H1 (cell line): Measurements from ENCODE around the gene HOXB3. TPM values are rescaled to one million over a fixed set of nuclear protein-coding genes. Genes with fewer than 3 reads are reported as not detected.

Source experiments
- CTCF ChIA-PET: fragments of 300-600 bp; sonication (Branson Sonifier 250); formaldehyde crosslinking; loops from one replicate; lab custom pipeline; 2021; ENCODE audit not compliant: partially characterized antibody; lab: Charles Lee
- POLR2A ChIA-PET: fragments of 300-600 bp; sonication (Branson Sonifier 250); formaldehyde crosslinking; loops from one replicate; lab custom pipeline; 2021; ENCODE audit warnings: inconsistent platforms; ENCODE audit not compliant: partially characterized antibody; lab: Charles Lee
- DNase-seq, 2 experiments: peaks; one replicate each; pipeline versions ENCODE4 v3.0.0 to v3.0.0-alpha.2; 2010 to 2022; ENCODE audit warnings: low spot score in 2 of 2, low read depth in 1 of 2, mixed read lengths in 1 of 2
- FAIRE-seq: peaks from 2 replicates; lab custom pipeline; 2011; peaks lifted over from hg19 to GRCh38; lab: Jason Lieb, UNC
- H2AFZ ChIP-seq: 2 replicates; pipeline ENCODE4 v1.8.1; 2012; ENCODE audit warnings: low read length, inconsistent platforms
- H2AK5ac ChIP-seq: 2 replicates; pipeline ENCODE4 v1.6.1; 2013; ENCODE audit warnings: low read depth, low read length
- H2BK120ac ChIP-seq: replicated peaks from 2 replicates; pipeline ENCODE3; 2013; ENCODE audit warnings: low read depth, low read length, inconsistent platforms
- H2BK12ac ChIP-seq: 2 replicates; pipeline ENCODE4 v1.6.1; 2013; ENCODE audit warnings: low read depth, low read length
- H2BK15ac ChIP-seq: 2 replicates; pipeline ENCODE4 v1.6.1; 2013; ENCODE audit warnings: low read length
- H2BK20ac ChIP-seq: 2 replicates; pipeline ENCODE4 v1.6.1; 2013; ENCODE audit warnings: low read length
- H2BK5ac ChIP-seq: 2 replicates; pipeline ENCODE4 v1.6.1; 2013; ENCODE audit warnings: low read depth, low read length
- H3K14ac ChIP-seq: 2 replicates; pipeline ENCODE4 v1.6.1; 2013; ENCODE audit warnings: inconsistent platforms; ENCODE audit not compliant: insufficient read length
- H3K18ac ChIP-seq: 2 replicates; pipeline ENCODE4 v1.6.1; 2013; ENCODE audit warnings: low read length; ENCODE audit errors: extremely low read depth
- H3K23ac ChIP-seq: 2 replicates; pipeline ENCODE4 v1.6.1; 2013; ENCODE audit warnings: inconsistent platforms; ENCODE audit not compliant: insufficient read length
- H3K23me2 ChIP-seq: 2 replicates; pipeline ENCODE4 v1.6.1; 2013; ENCODE audit warnings: low read depth, low read length
- H3K27ac ChIP-seq: 2 replicates; pipeline ENCODE4 v1.6.1; 2011; ENCODE audit warnings: low read depth, low read length, inconsistent platforms
- H3K27me3 ChIP-seq, 4 experiments: replicated peaks in 1 of 4; 1 replicate in 1 of 4; 2 replicates in 3 of 4; pipeline versions ENCODE4 v1.6.1 to v1.8.1; 2011 to 2013; ENCODE audit warnings: low read length in 3 of 4, mild to moderate bottlenecking in 3 of 4, inconsistent platforms in 2 of 4, mixed read lengths in 2 of 4, moderate library complexity in 1 of 4; ENCODE audit not compliant: control insufficient read depth in 3 of 4, insufficient read depth in 3 of 4; ENCODE audit errors: extremely low read depth in 1 of 4
- H3K36me3 ChIP-seq, 4 experiments: 2 replicates each; pipeline versions ENCODE4 v1.6.1 to v1.8.1; 2011 to 2013; ENCODE audit warnings: mild to moderate bottlenecking in 4 of 4, low read length in 3 of 4, moderate library complexity in 2 of 4, control low read depth in 1 of 4, inconsistent platforms in 1 of 4; ENCODE audit not compliant: insufficient read depth in 4 of 4, control insufficient read depth in 2 of 4
- H3K4ac ChIP-seq: replicated peaks from 2 replicates; pipeline ENCODE3; 2013; ENCODE audit warnings: low read length, low read depth, mixed read lengths, inconsistent platforms; ENCODE audit not compliant: insufficient read length
- H3K4me1 ChIP-seq, 4 experiments: replicated peaks in 1 of 4; 1 replicate in 1 of 4; 2 replicates in 3 of 4; pipeline versions ENCODE4 v1.6.1 to v1.8.1; 2011 to 2013; ENCODE audit warnings: low read length in 3 of 4, inconsistent platforms in 2 of 4, mixed read lengths in 1 of 4; ENCODE audit not compliant: insufficient read depth in 4 of 4, control insufficient read depth in 3 of 4
- H3K4me2 ChIP-seq, 2 experiments: 2 replicates each; pipeline versions ENCODE4 v1.6.1 to v1.8.1; 2011 to 2013; ENCODE audit warnings: low read depth in 2 of 2, low read length in 2 of 2, control low read depth in 1 of 2, inconsistent platforms in 1 of 2, mild to moderate bottlenecking in 1 of 2; ENCODE audit not compliant: insufficient read depth in 1 of 2
- H3K4me3 ChIP-seq, 4 experiments: fragments of 200-600, 300-600 bp in 1 of 4; sonication (generic), shearing (Covaris generic), sonication (Bioruptor Twin) in 1 of 4; 2 replicates each; pipeline versions ENCODE4 v1.5.1 to v1.8.1; 2011 to 2016; ENCODE audit warnings: low read length in 4 of 4, low read depth in 3 of 4, control low read depth in 2 of 4, inconsistent platforms in 2 of 4, mild to moderate bottlenecking in 2 of 4, mixed read lengths in 1 of 4, moderate library complexity in 1 of 4; ENCODE audit not compliant: insufficient read depth in 2 of 4; ENCODE audit errors: extremely low read depth in 1 of 4
- H3K56ac ChIP-seq: replicated peaks from 2 replicates; pipeline ENCODE3; 2013; ENCODE audit warnings: low read depth, mild to moderate bottlenecking, mixed read lengths, low read length, inconsistent platforms; ENCODE audit not compliant: insufficient read length
- H3K79me1 ChIP-seq: 2 replicates; pipeline ENCODE4 v1.6.1; 2013; ENCODE audit warnings: low read depth, low read length, control low read depth
- H3K79me2 ChIP-seq, 2 experiments: 2 replicates each; pipeline versions ENCODE4 v1.6.1 to v1.8.1; 2012 to 2013; ENCODE audit warnings: low read length in 2 of 2, mild to moderate bottlenecking in 2 of 2, inconsistent platforms in 1 of 2; ENCODE audit not compliant: insufficient read depth in 2 of 2, control insufficient read depth in 1 of 2
- H3K9ac ChIP-seq, 4 experiments: replicated peaks in 1 of 4; 1 replicate in 1 of 4; 2 replicates in 3 of 4; pipeline versions ENCODE4 v1.6.1 to v1.8.1; 2011 to 2013; ENCODE audit warnings: low read depth in 3 of 4, low read length in 3 of 4, control low read depth in 2 of 4, mild to moderate bottlenecking in 2 of 4, moderate library complexity in 2 of 4, inconsistent platforms in 1 of 4; ENCODE audit errors: extremely low read depth in 1 of 4
- H3K9me3 ChIP-seq, 2 experiments: 2 replicates each; pipeline versions ENCODE4 v1.6.1 to v1.8.1; 2012 to 2013; ENCODE audit warnings: mild to moderate bottlenecking in 2 of 2, moderate library complexity in 2 of 2, control low read depth in 1 of 2, inconsistent platforms in 1 of 2, low read depth in 1 of 2, low read length in 1 of 2, mixed read lengths in 1 of 2; ENCODE audit not compliant: insufficient read depth in 2 of 2
- H4K20me1 ChIP-seq, 2 experiments: replicated peaks in 1 of 2; 2 replicates each; pipeline versions ENCODE3 to v1.8.1; 2011 to 2013; ENCODE audit warnings: inconsistent platforms in 2 of 2, low read length in 2 of 2, mild to moderate bottlenecking in 1 of 2; ENCODE audit not compliant: insufficient read depth in 2 of 2, control insufficient read depth in 1 of 2
- H4K5ac ChIP-seq: 2 replicates; pipeline ENCODE4 v1.6.1; 2013; ENCODE audit warnings: low read length, low read depth, mixed read lengths, inconsistent platforms; ENCODE audit not compliant: insufficient read length
- H4K8ac ChIP-seq: 2 replicates; pipeline ENCODE4 v1.8.0; 2013; ENCODE audit warnings: mild to moderate bottlenecking, moderate library complexity, low read length, inconsistent platforms; ENCODE audit not compliant: insufficient read depth; ENCODE audit errors: extremely low read depth
- H4K91ac ChIP-seq: replicated peaks from 2 replicates; pipeline ENCODE3; 2013; ENCODE audit warnings: low read length, mixed read lengths, inconsistent platforms; ENCODE audit not compliant: insufficient read length
- NANOG ChIP-seq: IDR thresholded peaks from 2 replicates; pipeline ENCODE4 v1.6.1; 2011; ENCODE audit warnings: low read length, low read depth, mild to moderate bottlenecking, inconsistent platforms; ENCODE audit not compliant: insufficient read depth, poor library complexity, severe bottlenecking
- SRF ChIP-seq: IDR thresholded peaks from 2 replicates; pipeline ENCODE4 v1.6.1; 2011; ENCODE audit warnings: mild to moderate bottlenecking, low read depth, low read length, moderate library complexity
- YY1 ChIP-seq: IDR thresholded peaks from 2 replicates; pipeline ENCODE4 v1.6.1; 2011; ENCODE audit warnings: low read depth, mild to moderate bottlenecking, low read length
- WGBS, 2 experiments: shearing (Covaris generic) in 1 of 2; methylation state at CpG; one replicate each; pipeline versions ENCODE4 v1.1.6 to v1.1.7; 2013 to 2015; ENCODE audit warnings: low lambda C conversion rate in 2 of 2, mixed read lengths in 2 of 2, inconsistent platforms in 1 of 2, low coverage in 1 of 2, missing lambda C conversion rate in 1 of 2; ENCODE audit not compliant: insufficient replicate concordance in 2 of 2, insufficient coverage in 1 of 2, insufficient read length in 1 of 2; ENCODE audit errors: extremely low coverage in 1 of 2, missing lambda C conversion rate in 1 of 2; 5-methylcytosine and 5-hydroxymethylcytosine counted together
- polyA plus RNA-seq, 7 experiments: library from polyadenylated mRNA; depleted of rRNA in 3 of 7; stranded (reverse) in 5 of 7; unstranded in 2 of 7; fragments of >200 nt in 5 of 7; fragments of 200-250 nt in 2 of 7; gene quantifications; 1 replicate in 5 of 7; 2 replicates in 1 of 7; 4 replicates in 1 of 7; pipeline versions ENCODE4 v1.2.1 to v1.2.3, GENCODE V29; 2011 to 2013; ENCODE audit warnings: missing spikeins in 2 of 7, mixed read lengths in 2 of 7
- total RNA-seq: library from RNA; stranded (reverse); fragmentation: NEBNext Ultra II Directional; extraction: Animal tissue kit (Norgen Biotek cat#: 25700); gene quantifications from 2 replicates; pipeline ENCODE4 v1.2.1, GENCODE V29; 2021

HOXB3 gene
- total and polyA plus RNA-seq, 2 of the 8 experiments (the other 6 are each of a cell fraction or from before 2014, with no cell fraction given) = not detected

DNA sequence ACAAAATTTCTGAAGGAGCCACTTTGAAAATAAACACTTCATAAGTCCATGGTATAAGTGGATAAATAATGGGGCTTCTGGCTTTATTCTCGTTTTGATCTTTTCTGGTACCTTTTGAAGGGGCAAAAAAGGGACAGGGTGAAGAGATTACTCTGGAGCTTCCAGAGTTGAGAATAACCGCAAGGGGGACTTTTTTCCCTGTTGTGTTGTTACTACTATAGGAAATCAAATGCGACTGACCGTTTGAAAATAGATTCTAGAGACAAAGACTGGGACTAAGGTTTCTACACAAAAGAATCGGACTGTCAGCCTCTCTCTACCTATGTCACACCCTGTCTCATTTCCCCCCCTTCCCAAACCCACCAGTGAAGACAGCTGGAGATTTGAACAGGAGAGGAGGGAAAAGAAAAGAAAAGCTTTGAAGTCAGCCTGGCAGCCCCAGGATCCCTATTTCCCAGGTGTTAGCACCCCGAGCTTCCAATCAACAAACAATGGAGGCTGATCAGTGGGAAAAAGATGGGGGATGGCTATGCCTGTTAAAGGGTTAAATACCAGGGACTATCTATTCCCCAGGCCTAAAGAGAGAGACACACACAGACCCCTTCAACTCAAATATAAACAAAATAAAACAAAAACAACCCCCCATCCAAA, 20.2 kb downstream of the HOXB3 start:
- H3K9ac ChIP-seq = no peak overlapping the region
- 14% methylated on average over 6 of the region's 6 CpGs; no CpG with 5 or more reads in 1 of the 2 experiments for WGBS, 2 experiments
- no peak overlapping the region for H4K91ac ChIP-seq
- no peak overlapping the region for H3K14ac ChIP-seq
- H3K4me1 ChIP-seq = peaks cover 0 to 5% (median under 1%) of the 10 kb centered on the region in 4 experiments; a peak in 4 of 7 replicates
- no peak for TF ChIP-seq SRF
- 0 out of 2 replicates have a peak, but pooled peaks have one; percentile 26 for TF ChIP-seq YY1
- TF ChIP-seq NANOG = peak; percentile 70
- TF ChIP-seq, all 59 proteins: peak for 2
- no peak overlapping the region for H3K4me2 ChIP-seq
- H3K23ac ChIP-seq = no peak overlapping the region
- no peaks in the 10 kb centered on the region for H3K9me3 ChIP-seq
- no peak overlapping the region for H3K4me3 ChIP-seq
- no peaks in the 10 kb centered on the region for H3K23me2 ChIP-seq
- H3K18ac ChIP-seq = no peak overlapping the region
- H3K27ac ChIP-seq = no peak overlapping the region
- no peak overlapping the region for H4K5ac ChIP-seq
- H4K8ac ChIP-seq = no peak overlapping the region
- POLR2A ChIA-PET = interaction anchor here (1.8 kb wide), 1 partner anchor 13 kb away, joined by 8 read pairs; no protein-coding TSS in a partner anchor
- H2AFZ ChIP-seq = no peak overlapping the region
- no peak overlapping the region for H3K4ac ChIP-seq
- H4K20me1 ChIP-seq = peaks cover 9 to 46% of the 10 kb centered on the region in 2 experiments
- no peaks in the 10 kb centered on the region for H3K79me1 ChIP-seq
- H3K79me2 ChIP-seq = no peaks in the 10 kb centered on the region
- no peak overlapping the region; the same call in 1 of the 2 replicates for H2BK20ac ChIP-seq
- H3K56ac ChIP-seq = no peak overlapping the region
- H2BK5ac ChIP-seq = no peak overlapping the region
- no peaks in the 10 kb centered on the region; a peak in 1 of 8 replicates for H3K36me3 ChIP-seq
- no peak overlapping the region for H2BK120ac ChIP-seq
- CTCF ChIA-PET = interaction anchor here (0.7 to 4.8 kb wide), 14 partner anchors 9 to 527 kb away, joined by 3 to 32 read pairs (median 4); partner anchors contain the start of gene HOXB5
- H2BK12ac ChIP-seq = no peak overlapping the region
- peaks cover 99 to 100% (median 100%) of the 10 kb centered on the region in 4 experiments for H3K27me3 ChIP-seq
- no peak overlapping the region for H2AK5ac ChIP-seq
- FAIRE-seq (no peak), DNase-seq (no peak)
- H2BK15ac ChIP-seq = no peak overlapping the region
